Endodermal cell (in vitro differentiated cells): ENCODE measurements around the gene VRK2. TPM values are rescaled to one million over a fixed set of nuclear protein-coding genes. Genes with fewer than 3 reads are reported as not detected.

Experiments
- DNase-seq: peaks from one replicate; pipeline ENCODE4 v3.0.0-alpha.2; 2017
- H3K27ac ChIP-seq: 2 replicates; pipeline ENCODE4 v1.5.1; 2013; ENCODE audit warnings: mild to moderate bottlenecking, low read depth, low read length, moderate library complexity
- H3K27me3 ChIP-seq: 2 replicates; pipeline ENCODE4 v1.6.1; 2013; ENCODE audit warnings: mild to moderate bottlenecking, low read length, moderate library complexity; ENCODE audit not compliant: insufficient read depth, control insufficient read depth, poor library complexity, severe bottlenecking
- H3K36me3 ChIP-seq: 2 replicates; pipeline ENCODE4 v1.7.0; 2013; ENCODE audit warnings: mild to moderate bottlenecking, low read length, moderate library complexity; ENCODE audit not compliant: control insufficient read depth, insufficient read depth
- H3K4me1 ChIP-seq: one replicate; pipeline ENCODE4 v1.7.0; 2013; ENCODE audit warnings: low read length; ENCODE audit not compliant: control insufficient read depth, insufficient read depth
- H3K4me3 ChIP-seq: 2 replicates; pipeline ENCODE4 v1.5.1; 2013; ENCODE audit warnings: mild to moderate bottlenecking, low read length, moderate library complexity
- H3K9ac ChIP-seq: 2 replicates; pipeline ENCODE4 v1.6.1; 2013; ENCODE audit warnings: mild to moderate bottlenecking, low read length, moderate library complexity; ENCODE audit not compliant: poor library complexity, severe bottlenecking; ENCODE audit errors: extremely low read depth
- H3K9me3 ChIP-seq: 2 replicates; pipeline ENCODE4 v1.6.1; 2013; ENCODE audit warnings: mild to moderate bottlenecking, low read length, moderate library complexity; ENCODE audit not compliant: control insufficient read depth
- H3K27ac Mint-ChIP-seq: 2 replicates; pipeline ENCODE4 v1.8.0; 2020; ENCODE audit warnings: mixed read lengths
- H3K27me3 Mint-ChIP-seq: 2 replicates; pipeline ENCODE4 v1.8.0; 2021; ENCODE audit warnings: mild to moderate bottlenecking, mixed read lengths; ENCODE audit not compliant: insufficient read depth
- H3K36me3 Mint-ChIP-seq: 2 replicates; pipeline ENCODE4 v1.8.0; 2020; ENCODE audit warnings: low read depth, mixed read lengths
- H3K4me1 Mint-ChIP-seq: 2 replicates; pipeline ENCODE4 v1.8.0; 2020; ENCODE audit warnings: mixed read lengths
- H3K4me3 Mint-ChIP-seq: 2 replicates; pipeline ENCODE4 v1.8.0; 2020; ENCODE audit warnings: mild to moderate bottlenecking, moderate library complexity, mixed read lengths
- H3K9me3 Mint-ChIP-seq: 2 replicates; pipeline ENCODE4 v1.8.0; 2020; ENCODE audit warnings: mild to moderate bottlenecking, mixed read lengths
- CTCF ChIP-seq: fragments of 200-600 bp; sonication (generic); conservative IDR thresholded peaks from 2 replicates; pipeline ENCODE4 v1.5.0; 2021; ENCODE audit warnings: antibody characterized with exemption, mild to moderate bottlenecking
- WGBS, 2 experiments: methylation state at CpG; one replicate each; pipeline versions ENCODE4 v1.1.5 to v1.1.7; 2013; ENCODE audit warnings: missing lambda C conversion rate in 2 of 2, mixed read lengths in 1 of 2; ENCODE audit not compliant: insufficient coverage in 1 of 2, insufficient read length in 1 of 2; 5-methylcytosine and 5-hydroxymethylcytosine counted together
- long read RNA-seq, 4 experiments: library from polyadenylated mRNA in 2 of 4; library from RNA in 1 of 4; library from capped mRNA in 1 of 4; stranded (forward) in 3 of 4; unstranded in 1 of 4; transcript quantifications; one replicate each; pipeline ENCODE4 v2.0.0, GENCODE V29; 2020 to 2021; ENCODE audit warnings: inconsistent platforms in 1 of 4
- polyA plus RNA-seq, 2 experiments: library from polyadenylated mRNA; stranded (reverse); fragments of 50-300 nt; gene quantifications; one replicate each; pipeline ENCODE4 v1.2.3, GENCODE V29; 2013
- total RNA-seq, 2 donors: library from RNA; stranded (reverse); fragmentation: NEBNext Ultra II Directional in 1 of 2; extraction: Animal tissue kit (Norgen Biotek cat#: 25700) in 1 of 2; gene quantifications; 2 replicates in 1 of 2; 3 replicates in 1 of 2; pipeline ENCODE4 v1.2.1, GENCODE V29; 2021

VRK2 gene
- total RNA-seq = 10 to 100 TPM; 27.3 to 33.3 TPM
- polyA plus RNA-seq (2013, experiment 1 of 2) = 16.1 TPM
- 14.0 TPM for polyA plus RNA-seq (2013, experiment 2 of 2)
- long read RNA-seq, experiment 1, partial matches to known transcripts = 5 of 13 reads
- long read RNA-seq, experiment 1, other reads (novel, unspliced or antisense) = 6 of 13 reads
- long read RNA-seq, experiment 2, transcript VRK2-201 (13 exons, 1,888 nt) = major isoform, 23 of 83 reads
- long read RNA-seq, experiment 2, partial matches to known transcripts = 24 of 83 reads
- long read RNA-seq, experiment 2, other reads (novel, unspliced or antisense) = 36 of 83 reads
- long read RNA-seq, experiment 3, transcript VRK2-201 (13 exons, 1,888 nt) = major isoform, 49 of 112 reads
- long read RNA-seq, experiment 3, partial matches to known transcripts = 14 of 112 reads
- long read RNA-seq, experiment 3, other reads (novel, unspliced or antisense) = 47 of 112 reads
- long read RNA-seq, experiment 4, transcript VRK2-201 (13 exons, 1,888 nt) = major isoform, 43 of 94 reads
- long read RNA-seq, experiment 4, partial matches to known transcripts = 8 of 94 reads
- long read RNA-seq, experiment 4, other reads (novel, unspliced or antisense) = 43 of 94 reads

- H3K4me1 Mint-ChIP-seq = peaks cover 25% of the 10 kb centered on the region
- H3K27ac Mint-ChIP-seq = peak within 1 kb of the TSS; percentile 93
- H3K27me3 Mint-ChIP-seq = no peaks in the 10 kb centered on the region
- Histone ChIP-seq H3K9ac (peak within 1 kb of the TSS; percentile 64), H3K4me3 (peak within 1 kb of the TSS; percentile 85), H3K4me1 (no peaks in the 10 kb centered on the region), H3K36me3 (peaks cover 16% of the 10 kb centered on the region), H3K27ac (peak within 1 kb of the TSS; percentile 57), H3K27me3 (no peaks in the 10 kb centered on the region), H3K9me3 (no peaks in the 10 kb centered on the region)
- H3K36me3 Mint-ChIP-seq = peaks cover 5% of the 10 kb centered on the region
- DNase-seq = peak; percentile 97
- 0% methylated on average over 22 to 76 of the region's 76 CpGs for WGBS, 2 experiments
- peak; percentile 36 for TF ChIP-seq CTCF
- no peaks in the 10 kb centered on the region for H3K9me3 Mint-ChIP-seq
- peak within 1 kb of the TSS; percentile 81 for H3K4me3 Mint-ChIP-seq
Observed at GRCh38 chr2:58046585-58047372, at the start of gene VRK2. VRK2 (plus strand) TSS chr2:58046806; CDS start chr2:58048832, 2,026 bp downstream.

GRCh38 chr2:58006256-58006951 lies 40.2 kb upstream of the VRK2 start:
- no peak for DNase-seq
- Mint-ChIP-seq H3K36me3 (no peaks in the 10 kb centered on the region), H3K9me3 (no peaks in the 10 kb centered on the region), H3K27ac (no peak overlapping the region), H3K27me3 (no peaks in the 10 kb centered on the region), H3K4me3 (no peak overlapping the region), H3K4me1 (peaks cover 4% of the 10 kb centered on the region)
- no peak overlapping the region for H3K4me3 ChIP-seq
- no peak overlapping the region for H3K9ac ChIP-seq
- WGBS, 2 experiments = 100% methylated on average over 2 of the region's 2 CpGs
- no peak for TF ChIP-seq CTCF
- peaks cover 10% of the 10 kb centered on the region for H3K4me1 ChIP-seq
- H3K27me3 ChIP-seq = no peaks in the 10 kb centered on the region
- H3K36me3 ChIP-seq = no peaks in the 10 kb centered on the region
- H3K27ac ChIP-seq = no peak overlapping the region
- no peaks in the 10 kb centered on the region for H3K9me3 ChIP-seq

GRCh38 chr2:58006952-58007284 lies 39.7 kb upstream of the VRK2 start:
- Histone ChIP-seq H3K9me3 (no peaks in the 10 kb centered on the region), H3K4me3 (no peak overlapping the region), H3K36me3 (no peaks in the 10 kb centered on the region), H3K27me3 (no peaks in the 10 kb centered on the region), H3K27ac (no peak overlapping the region), H3K9ac (no peak overlapping the region), H3K4me1 (peaks cover 10% of the 10 kb centered on the region)
- no peak for TF ChIP-seq CTCF
- H3K36me3 Mint-ChIP-seq = no peaks in the 10 kb centered on the region
- H3K27ac Mint-ChIP-seq = no peak overlapping the region
- no peak for DNase-seq
- no peaks in the 10 kb centered on the region for H3K27me3 Mint-ChIP-seq
- H3K4me1 Mint-ChIP-seq = peaks cover 4% of the 10 kb centered on the region
- H3K4me3 Mint-ChIP-seq = no peak overlapping the region
- no peaks in the 10 kb centered on the region for H3K9me3 Mint-ChIP-seq
- WGBS, 2 experiments = 89% methylated on average over 1 of the region's 1 CpG; no CpG with 5 or more reads in 1 of the 2 experiments
